Fibroblast of the aortic adventitia (primary cell): Measurements from ENCODE around the gene COL6A5. TPM values are rescaled to one million over a fixed set of nuclear protein-coding genes. Genes with fewer than 3 reads are reported as not detected.

ENCODE experiments used
- DNase-seq: peaks from one replicate; pipeline ENCODE4 v3.0.0-alpha.2; 2010; ENCODE audit warnings: low read depth
- H3K4me3 ChIP-seq: 2 replicates; pipeline ENCODE4 v1.5.1; 2011; ENCODE audit warnings: low read depth, mild to moderate bottlenecking, control low read depth, low read length, moderate library complexity
- CTCF ChIP-seq: IDR thresholded peaks from 2 replicates; pipeline ENCODE4 v1.5.1; 2011; ENCODE audit warnings: mild to moderate bottlenecking, low read length, control low read depth, inconsistent platforms; ENCODE audit not compliant: insufficient read depth
- total RNA-seq: library from RNA; depleted of rRNA; stranded (reverse); fragments of >200 nt; gene quantifications from 2 replicates; pipeline ENCODE4 v1.2.3, GENCODE V29; 2012; ENCODE audit warnings: low replicate concordance

COL6A5 gene
- total RNA-seq, 1 donor: under 0.01 TPM

- no peak overlapping the region for H3K4me3 ChIP-seq
- no peak for TF ChIP-seq CTCF
- DNase-seq: no peak
Measured at GRCh38 chr3:130522399-130522798, 176.9 kb downstream of the COL6A5 start.

- no peak for DNase-seq
- TF ChIP-seq CTCF: no peak
- no peak overlapping the region for H3K4me3 ChIP-seq
Measured at GRCh38 chr3:130527426-130527825, 182.0 kb downstream of the COL6A5 start.

GRCh38 chr3:130528120-130528519 is 182.6 kb downstream of the COL6A5 start:
- TF ChIP-seq CTCF: no peak

GRCh38 chr3:130529486-130530215 is 184.2 kb downstream of the COL6A5 start:
- no peak overlapping the region for H3K4me3 ChIP-seq
- TF ChIP-seq CTCF: no peak
- no peak for DNase-seq

More at GRCh38 chr3:130528120-130528519, 182.6 kb downstream of the COL6A5 start:
- no peak for DNase-seq
- H3K4me3 ChIP-seq: no peak overlapping the region

- TF ChIP-seq CTCF: no peak
- DNase-seq: no peak
Measured at GRCh38 chr3:130533247-130533646, 187.8 kb downstream of the COL6A5 start.

More at GRCh38 chr3:130533247-130533646, 187.8 kb downstream of the COL6A5 start:
- H3K4me3 ChIP-seq: no peak overlapping the region

Other genes with a start within 250 kb of the COL6A5 start
- 18.6 and 20.7 TPM in 2 replicates for gene COL6A6, start 171.5 kb downstream of the COL6A5 start, total RNA-seq